ENCODE data around the gene RLN1.
"Not testable (repeated sequence)": the region's sequence is repeated elsewhere in the genome, so short reads cannot be mapped to it uniquely, and the experiment has no call there.

The RLN1 gene

DNA sequence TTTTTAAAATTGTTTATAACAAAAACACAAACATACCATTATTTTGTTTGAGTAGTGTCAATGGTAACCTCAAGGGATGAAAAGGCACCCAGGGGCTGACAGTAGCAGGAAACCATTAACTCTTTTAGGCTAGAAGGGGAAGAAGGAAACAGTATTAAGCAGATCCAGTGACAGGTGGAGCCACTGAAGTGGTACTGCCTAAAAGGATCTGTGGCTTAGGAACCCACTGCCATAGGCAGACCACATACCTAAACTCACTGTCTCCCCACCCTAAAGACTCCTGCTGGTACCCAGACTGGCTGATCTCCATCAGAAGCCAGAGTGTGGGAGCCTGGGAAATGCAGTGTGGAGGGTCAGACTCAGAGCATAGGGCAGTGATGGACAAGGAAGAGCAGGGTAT lies 13.5 kb downstream of the RLN1 start:
- Histone ChIP-seq H3K4me1 (ENCODE audit: control insufficient read depth in 1 of 2, insufficient read depth in 2 of 2, low read length in 2 of 2) (no peaks in the 10 kb centered on the region), H3K36me3 (ENCODE audit: control insufficient read depth in 1 of 2, insufficient read depth in 2 of 2, low read length in 2 of 2) (no peaks in the 10 kb centered on the region), H3K27me3 (ENCODE audit: control insufficient read depth in 1 of 2, insufficient read depth in 2 of 2, low read length in 2 of 2) (no peaks in the 10 kb centered on the region), H3K9me3 (ENCODE audit: control insufficient read depth in 1 of 2, low read length in 2 of 2) (no peaks in the 10 kb centered on the region), H3K27ac (ENCODE audit: low read depth, low read length) (no peak overlapping the region), H3K9ac (ENCODE audit: low read depth in 1 of 2, low read length in 2 of 2) (no peak overlapping the region), H3K4me3 (ENCODE audit: low read depth in 1 of 2, low read length in 2 of 2) (no peak overlapping the region)

DNA sequence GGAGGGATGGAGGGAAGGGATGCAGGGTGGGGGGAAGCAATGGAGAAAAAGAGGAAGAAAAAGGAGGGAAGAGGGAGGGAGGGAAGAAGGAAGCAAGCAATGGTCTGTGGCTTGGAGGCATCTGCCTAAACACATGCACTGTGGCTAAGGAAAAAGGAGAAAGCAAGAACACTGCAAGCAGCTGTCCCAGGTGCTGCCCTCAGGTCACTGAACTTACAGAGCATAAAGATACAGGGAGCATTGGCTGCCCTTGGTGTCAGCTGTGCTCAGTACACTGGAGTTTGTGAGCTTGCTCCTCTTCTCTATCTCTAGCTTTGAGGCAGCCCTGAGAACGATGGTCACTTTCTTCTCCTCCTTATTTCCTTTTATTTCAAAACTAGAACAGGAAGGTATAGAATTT lies 18.1 kb downstream of the RLN1 start:
- not testable (repeated sequence) for H3K4me1 ChIP-seq (ENCODE audit: control insufficient read depth in 1 of 2, insufficient read depth in 2 of 2, low read length in 2 of 2); H3K27me3 ChIP-seq (ENCODE audit: control insufficient read depth in 1 of 2, insufficient read depth in 2 of 2, low read length in 2 of 2)

GRCh38 chr9:5321058-5321457 lies 18.6 kb downstream of the RLN1 start:
- Histone ChIP-seq H3K36me3 (ENCODE audit: control insufficient read depth in 1 of 2, insufficient read depth in 2 of 2, low read length in 2 of 2) (no peaks in the 10 kb centered on the region), H3K9ac (ENCODE audit: low read depth in 1 of 2, low read length in 2 of 2) (no peak overlapping the region), H3K4me1 (ENCODE audit: control insufficient read depth in 1 of 2, insufficient read depth in 2 of 2, low read length in 2 of 2) (no peaks in the 10 kb centered on the region), H3K4me3 (ENCODE audit: low read depth in 1 of 2, low read length in 2 of 2) (no peak overlapping the region), H3K27me3 (ENCODE audit: control insufficient read depth in 1 of 2, insufficient read depth in 2 of 2, low read length in 2 of 2) (no peaks in the 10 kb centered on the region), H3K27ac (ENCODE audit: low read depth, low read length) (no peak overlapping the region), H3K9me3 (ENCODE audit: control insufficient read depth in 1 of 2, low read length in 2 of 2) (peaks cover 0 to 5% of the 10 kb centered on the region in 2 donors)

More for the DNA sequence above, 18.1 kb downstream of the RLN1 start:
- not testable (repeated sequence) for H3K36me3 ChIP-seq (ENCODE audit: control insufficient read depth in 1 of 2, insufficient read depth in 2 of 2, low read length in 2 of 2); H3K9ac ChIP-seq (ENCODE audit: low read depth in 1 of 2, low read length in 2 of 2); H3K27ac ChIP-seq (ENCODE audit: low read depth, low read length); H3K4me3 ChIP-seq (ENCODE audit: low read depth in 1 of 2, low read length in 2 of 2); H3K9me3 ChIP-seq (ENCODE audit: control insufficient read depth in 1 of 2, low read length in 2 of 2)

DNA sequence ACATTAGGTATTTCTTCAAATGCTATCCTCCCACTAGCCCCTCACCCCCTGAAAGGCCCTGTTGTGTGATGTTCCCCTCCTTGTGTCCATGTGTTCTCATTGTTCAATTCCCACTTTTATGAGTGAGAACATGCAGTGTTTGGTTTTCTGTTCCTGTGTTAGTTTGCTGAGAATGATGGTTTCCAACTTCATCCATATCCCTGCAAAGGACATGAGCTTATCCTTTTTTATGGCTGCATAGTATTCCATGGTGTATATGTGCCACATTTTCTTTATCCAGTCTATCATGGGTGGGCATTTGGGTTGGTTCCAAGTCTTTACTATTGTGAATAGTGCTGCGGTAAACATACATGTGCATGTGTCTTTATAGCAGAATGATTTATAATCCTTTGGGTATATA lies 23.3 kb downstream of the RLN1 start:
- not testable (repeated sequence) for H3K36me3 ChIP-seq (ENCODE audit: control insufficient read depth in 1 of 2, insufficient read depth in 2 of 2, low read length in 2 of 2); H3K27ac ChIP-seq (ENCODE audit: low read depth, low read length); H3K4me3 ChIP-seq (ENCODE audit: low read depth in 1 of 2, low read length in 2 of 2); H3K4me1 ChIP-seq (ENCODE audit: control insufficient read depth in 1 of 2, insufficient read depth in 2 of 2, low read length in 2 of 2); H3K27me3 ChIP-seq (ENCODE audit: control insufficient read depth in 1 of 2, insufficient read depth in 2 of 2, low read length in 2 of 2); H3K9ac ChIP-seq (ENCODE audit: low read depth in 1 of 2, low read length in 2 of 2)
- peaks cover 5 to 17% of the 10 kb centered on the region in 2 donors for H3K9me3 ChIP-seq (ENCODE audit: control insufficient read depth in 1 of 2, low read length in 2 of 2)

DNA sequence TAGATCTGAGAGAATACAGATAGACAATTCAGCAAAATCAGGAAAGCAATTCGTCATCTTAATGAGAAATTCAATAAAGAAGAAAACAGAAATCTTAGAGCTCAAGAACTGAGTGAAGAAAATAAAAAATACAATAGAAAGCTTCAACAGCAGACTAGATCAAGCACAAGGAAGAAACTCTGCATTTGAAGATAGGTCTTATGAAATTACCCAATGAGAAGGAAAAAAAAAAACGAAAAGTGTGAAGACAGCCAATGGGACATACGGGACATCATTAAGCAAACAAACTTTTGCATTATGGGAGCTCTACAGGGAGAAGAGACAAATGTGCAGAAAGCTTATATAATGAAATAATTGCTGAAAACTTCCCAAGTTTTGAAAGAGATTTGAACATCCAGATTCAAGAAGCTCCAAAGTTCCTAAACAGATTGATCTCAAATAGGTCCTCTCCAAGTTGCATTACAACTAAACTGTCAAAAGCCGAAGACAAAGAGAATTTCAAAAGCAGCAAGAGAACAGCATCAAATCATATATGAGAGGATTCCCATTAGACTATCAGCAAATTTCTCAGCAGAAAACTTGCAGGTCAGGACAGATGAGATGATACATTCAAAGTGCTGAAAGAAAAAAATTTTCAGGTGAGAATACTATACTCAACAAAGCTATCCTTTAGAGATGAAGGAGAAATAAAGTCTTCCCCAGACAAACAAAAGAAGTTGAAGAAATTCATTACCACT lies 24.3 kb downstream of the RLN1 start:
- Histone ChIP-seq H3K36me3 (ENCODE audit: control insufficient read depth in 1 of 2, insufficient read depth in 2 of 2, low read length in 2 of 2) (no peaks in the 10 kb centered on the region), H3K27ac (ENCODE audit: low read depth, low read length) (no peak overlapping the region), H3K9me3 (ENCODE audit: control insufficient read depth in 1 of 2, low read length in 2 of 2) (peaks cover 5 to 17% of the 10 kb centered on the region in 2 donors)

GRCh38 chr9:5310851-5311250 lies 28.8 kb downstream of the RLN1 start:
- H3K4me1 ChIP-seq (ENCODE audit: control insufficient read depth in 1 of 2, insufficient read depth in 2 of 2, low read length in 2 of 2), result no peaks in the 10 kb centered on the region

More for the DNA sequence above, 24.3 kb downstream of the RLN1 start:
- H3K4me3 ChIP-seq (ENCODE audit: low read depth in 1 of 2, low read length in 2 of 2), result no peak overlapping the region
- no peaks in the 10 kb centered on the region for H3K4me1 ChIP-seq (ENCODE audit: control insufficient read depth in 1 of 2, insufficient read depth in 2 of 2, low read length in 2 of 2)
- no peak overlapping the region for H3K9ac ChIP-seq (ENCODE audit: low read depth in 1 of 2, low read length in 2 of 2)
- no peaks in the 10 kb centered on the region for H3K27me3 ChIP-seq (ENCODE audit: control insufficient read depth in 1 of 2, insufficient read depth in 2 of 2, low read length in 2 of 2)

DNA sequence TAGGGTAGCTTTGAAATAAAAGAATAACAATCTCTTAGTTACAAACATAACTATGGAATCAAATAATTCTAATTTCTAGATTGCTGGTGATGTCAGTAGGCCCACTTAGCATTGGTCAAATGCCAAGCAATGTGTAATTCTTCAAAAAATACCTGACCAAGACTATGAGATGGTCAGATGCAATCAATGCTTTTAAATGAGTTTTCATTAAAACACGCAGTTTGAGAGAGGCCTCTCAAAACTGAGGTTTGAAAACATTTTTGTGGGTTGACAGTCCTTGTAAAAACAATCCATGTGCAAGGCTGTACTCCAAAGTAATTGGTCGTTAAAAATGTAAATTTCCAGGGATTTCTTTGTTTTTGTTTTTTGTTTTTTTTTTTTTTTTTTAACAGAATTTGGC lies 33.9 kb downstream of the RLN1 start:
- no peak overlapping the region for H3K4me3 ChIP-seq (ENCODE audit: low read depth in 1 of 2, low read length in 2 of 2)

More at GRCh38 chr9:5310851-5311250, 28.8 kb downstream of the RLN1 start:
- Histone ChIP-seq H3K27ac (ENCODE audit: low read depth, low read length) (no peak overlapping the region), H3K9me3 (ENCODE audit: control insufficient read depth in 1 of 2, low read length in 2 of 2) (peaks cover 5 to 12% of the 10 kb centered on the region in 2 donors), H3K4me3 (ENCODE audit: low read depth in 1 of 2, low read length in 2 of 2) (no peak overlapping the region), H3K36me3 (ENCODE audit: control insufficient read depth in 1 of 2, insufficient read depth in 2 of 2, low read length in 2 of 2) (no peaks in the 10 kb centered on the region), H3K27me3 (ENCODE audit: control insufficient read depth in 1 of 2, insufficient read depth in 2 of 2, low read length in 2 of 2) (peaks cover 0 to 6% of the 10 kb centered on the region in 2 donors), H3K9ac (ENCODE audit: low read depth in 1 of 2, low read length in 2 of 2) (no peak overlapping the region)

GRCh38 chr9:5303840-5304795 lies 35.6 kb downstream of the RLN1 start, which contains the start of gene RLN2:
Gene RLN2, minus strand, starts transcription at chr9:5304716. Its CDS starts 136 bp downstream, at chr9:5304580.
- H3K27me3 ChIP-seq (ENCODE audit: control insufficient read depth in 1 of 2, insufficient read depth in 2 of 2, low read length in 2 of 2); H3K9ac ChIP-seq (ENCODE audit: low read depth in 1 of 2, low read length in 2 of 2); H3K4me1 ChIP-seq (ENCODE audit: control insufficient read depth in 1 of 2, insufficient read depth in 2 of 2, low read length in 2 of 2); H3K27ac ChIP-seq (ENCODE audit: low read depth, low read length); H3K4me3 ChIP-seq (ENCODE audit: low read depth in 1 of 2, low read length in 2 of 2); H3K9me3 ChIP-seq (ENCODE audit: control insufficient read depth in 1 of 2, low read length in 2 of 2); H3K36me3 ChIP-seq (ENCODE audit: control insufficient read depth in 1 of 2, insufficient read depth in 2 of 2, low read length in 2 of 2): not testable (repeated sequence)

More for the DNA sequence above, 33.9 kb downstream of the RLN1 start:
- no peak overlapping the region for H3K27ac ChIP-seq (ENCODE audit: low read depth, low read length)
- H3K36me3 ChIP-seq (ENCODE audit: control insufficient read depth in 1 of 2, insufficient read depth in 2 of 2, low read length in 2 of 2), result no peaks in the 10 kb centered on the region
- H3K27me3 ChIP-seq (ENCODE audit: control insufficient read depth in 1 of 2, insufficient read depth in 2 of 2, low read length in 2 of 2), result peaks cover 0 to 6% of the 10 kb centered on the region in 2 donors
- H3K4me1 ChIP-seq (ENCODE audit: control insufficient read depth in 1 of 2, insufficient read depth in 2 of 2, low read length in 2 of 2), result no peaks in the 10 kb centered on the region
- H3K9ac ChIP-seq (ENCODE audit: low read depth in 1 of 2, low read length in 2 of 2), result no peak overlapping the region
- H3K9me3 ChIP-seq (ENCODE audit: control insufficient read depth in 1 of 2, low read length in 2 of 2), result no peaks in the 10 kb centered on the region

DNA sequence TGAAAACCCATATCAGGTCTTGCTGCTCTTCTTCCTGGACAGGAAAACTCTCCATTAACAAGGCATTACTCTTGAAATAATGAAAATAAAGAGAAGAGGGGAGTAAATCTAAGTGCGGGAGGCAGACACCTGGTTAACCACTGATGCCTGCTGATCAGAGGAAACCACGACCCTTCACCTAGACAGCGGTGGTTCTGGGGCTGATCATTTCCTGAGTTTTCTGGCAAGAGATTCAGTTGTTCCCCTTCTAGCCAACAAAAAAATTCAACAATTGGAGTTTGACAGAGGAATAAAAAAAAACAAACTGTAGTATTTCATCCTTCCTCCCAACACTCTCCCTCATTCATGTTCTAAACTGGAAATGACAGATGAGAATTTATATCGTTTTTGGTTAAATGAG lies 38.1 kb downstream of the RLN1 start:
- Histone ChIP-seq H3K27me3 (ENCODE audit: control insufficient read depth in 1 of 2, insufficient read depth in 2 of 2, low read length in 2 of 2) (no peaks in the 10 kb centered on the region), H3K36me3 (ENCODE audit: control insufficient read depth in 1 of 2, insufficient read depth in 2 of 2, low read length in 2 of 2) (no peaks in the 10 kb centered on the region), H3K9me3 (ENCODE audit: control insufficient read depth in 1 of 2, low read length in 2 of 2) (no peaks in the 10 kb centered on the region), H3K4me3 (ENCODE audit: low read depth in 1 of 2, low read length in 2 of 2) (no peak overlapping the region), H3K9ac (ENCODE audit: low read depth in 1 of 2, low read length in 2 of 2) (no peak overlapping the region), H3K4me1 (ENCODE audit: control insufficient read depth in 1 of 2, insufficient read depth in 2 of 2, low read length in 2 of 2) (no peaks in the 10 kb centered on the region), H3K27ac (ENCODE audit: low read depth, low read length) (no peak overlapping the region)

DNA sequence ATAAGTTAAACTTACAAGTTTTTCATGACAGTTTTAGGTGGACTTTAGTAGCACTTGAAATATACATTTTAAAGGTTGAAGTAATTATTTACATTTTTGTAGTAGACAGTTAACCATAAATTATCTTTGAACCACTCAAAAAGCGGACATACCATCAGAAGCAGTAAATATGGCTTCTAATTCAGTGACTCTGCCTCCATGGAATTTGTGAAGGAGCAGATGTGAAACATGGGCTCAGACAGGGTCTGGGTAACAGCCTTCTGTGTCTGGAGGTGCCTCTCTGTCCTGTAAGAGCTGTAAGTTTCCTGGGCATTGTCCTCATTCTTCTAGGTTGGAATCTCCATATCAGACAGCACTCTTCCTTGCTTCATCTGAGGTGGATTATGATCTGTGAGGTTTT lies 47.5 kb downstream of the RLN1 start:
- Histone ChIP-seq H3K27ac (ENCODE audit: low read depth, low read length) (no peak overlapping the region), H3K27me3 (ENCODE audit: control insufficient read depth in 1 of 2, insufficient read depth in 2 of 2, low read length in 2 of 2) (no peaks in the 10 kb centered on the region), H3K9me3 (ENCODE audit: control insufficient read depth in 1 of 2, low read length in 2 of 2) (no peaks in the 10 kb centered on the region), H3K4me3 (ENCODE audit: low read depth in 1 of 2, low read length in 2 of 2) (no peak overlapping the region), H3K4me1 (ENCODE audit: control insufficient read depth in 1 of 2, insufficient read depth in 2 of 2, low read length in 2 of 2) (no peaks in the 10 kb centered on the region), H3K9ac (ENCODE audit: low read depth in 1 of 2, low read length in 2 of 2) (no peak overlapping the region), H3K36me3 (ENCODE audit: control insufficient read depth in 1 of 2, insufficient read depth in 2 of 2, low read length in 2 of 2) (no peaks in the 10 kb centered on the region)

All from duodenal mucosa (tissue), 2 donors.